Adrenal gland (tissue), 5 donors: ENCODE data around the gene CA11.

Source experiments
- POLR2A ChIP-seq, 2 donors: fragments of 450-650 bp; IDR thresholded peaks; one replicate each; pipeline ENCODE4 v1.6.1; 2017; ENCODE audit warnings: antibody characterized with exemption in 2 of 2, mild to moderate bottlenecking in 2 of 2, moderate library complexity in 1 of 2
- TF ChIP-seq, protein P1 (sequence below), 6 experiments: fragments of 450-650 bp in 4 of 6; fragments of 200-600 bp in 2 of 6; sonication (generic) in 1 of 6; IDR thresholded peaks; 1 replicate in 5 of 6; 2 replicates in 1 of 6; pipeline versions ENCODE4 v1.5.1 to v1.8.0; 2016 to 2021; ENCODE audit warnings: antibody characterized with exemption in 6 of 6, mild to moderate bottlenecking in 2 of 6, moderate library complexity in 1 of 6
- donor health status: DM: no; HTN: no; CAD: no.

- TF ChIP-seq, protein P1, sequence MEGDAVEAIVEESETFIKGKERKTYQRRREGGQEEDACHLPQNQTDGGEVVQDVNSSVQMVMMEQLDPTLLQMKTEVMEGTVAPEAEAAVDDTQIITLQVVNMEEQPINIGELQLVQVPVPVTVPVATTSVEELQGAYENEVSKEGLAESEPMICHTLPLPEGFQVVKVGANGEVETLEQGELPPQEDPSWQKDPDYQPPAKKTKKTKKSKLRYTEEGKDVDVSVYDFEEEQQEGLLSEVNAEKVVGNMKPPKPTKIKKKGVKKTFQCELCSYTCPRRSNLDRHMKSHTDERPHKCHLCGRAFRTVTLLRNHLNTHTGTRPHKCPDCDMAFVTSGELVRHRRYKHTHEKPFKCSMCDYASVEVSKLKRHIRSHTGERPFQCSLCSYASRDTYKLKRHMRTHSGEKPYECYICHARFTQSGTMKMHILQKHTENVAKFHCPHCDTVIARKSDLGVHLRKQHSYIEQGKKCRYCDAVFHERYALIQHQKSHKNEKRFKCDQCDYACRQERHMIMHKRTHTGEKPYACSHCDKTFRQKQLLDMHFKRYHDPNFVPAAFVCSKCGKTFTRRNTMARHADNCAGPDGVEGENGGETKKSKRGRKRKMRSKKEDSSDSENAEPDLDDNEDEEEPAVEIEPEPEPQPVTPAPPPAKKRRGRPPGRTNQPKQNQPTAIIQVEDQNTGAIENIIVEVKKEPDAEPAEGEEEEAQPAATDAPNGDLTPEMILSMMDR (IDR thresholded peaks at IDR 0.05), result no peak
- no peak for TF ChIP-seq POLR2A (IDR thresholded peaks at IDR 0.05)
These were observed 9.8 kb downstream of the CA11 start for GRCh38 chr19:48635966-48636858.
